GM12892 (cell line): Measurements from ENCODE around the gene IER3.

Experiments used
- POLR2A ChIP-seq: IDR thresholded peaks from 2 replicates; pipeline ENCODE4 v1.6.1; 2011; ENCODE audit warnings: low read depth, low read length, control low read depth
- POLR2AphosphoS5 ChIP-seq: IDR thresholded peaks from 2 replicates; pipeline ENCODE4 v1.6.1; 2011; ENCODE audit warnings: low read depth, low read length, control low read depth

GRCh38 chr6:30792786-30793185, 48.4 kb upstream of the IER3 start:
- TF ChIP-seq POLR2AphosphoS5 (no peak), POLR2A (no peak)
